ENCODE data around the gene BIRC7. TPM values are rescaled to one million over a fixed set of nuclear protein-coding genes. Genes with fewer than 3 reads are reported as not detected.
"Not testable (repeated sequence)": the region's sequence is repeated elsewhere in the genome, so short reads cannot be mapped to it uniquely, and the experiment has no call there.

Gene BIRC7
- total and polyA plus RNA-seq, 2 donors: 0.09 to 0.87 TPM

DNA sequence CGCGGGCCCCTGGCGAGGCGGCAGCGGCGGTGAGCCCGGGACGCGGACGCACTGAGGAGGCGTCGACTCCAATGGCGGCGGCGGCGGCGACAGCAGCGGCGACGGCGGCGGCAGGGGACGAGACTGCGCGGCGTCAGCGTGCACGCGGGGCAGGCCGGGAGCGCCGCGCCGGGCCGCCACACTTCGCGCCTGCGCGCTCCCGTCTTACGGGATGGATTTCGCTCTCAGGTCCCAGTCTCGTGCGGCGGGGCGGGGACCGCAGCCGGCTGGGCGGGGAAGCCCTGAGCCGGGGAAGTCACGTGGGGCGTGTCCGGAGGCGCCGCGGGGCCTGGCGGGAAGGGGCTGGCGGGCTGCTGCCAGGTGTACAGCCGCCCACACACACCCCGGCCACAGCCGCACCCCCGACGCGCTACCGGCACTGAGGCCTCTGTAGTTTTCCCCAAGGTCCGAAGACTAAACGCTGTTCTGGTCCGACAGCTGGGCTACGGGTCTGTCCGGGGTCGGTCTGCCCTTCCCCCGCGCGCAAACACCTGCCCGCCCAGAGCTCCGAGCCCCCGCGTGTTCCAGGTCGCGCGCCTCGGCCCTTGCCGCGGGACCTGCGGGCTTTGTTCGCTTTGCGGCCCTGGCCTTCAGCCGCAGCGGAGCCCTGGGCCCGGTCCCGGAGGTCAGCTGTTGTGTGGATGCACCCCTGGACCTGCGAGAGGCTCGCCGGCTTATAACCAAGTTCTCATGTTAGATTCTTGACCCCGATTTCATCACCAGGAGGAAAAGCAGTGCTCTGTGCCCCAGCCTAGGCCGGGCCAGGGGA lies 19.5 kb upstream of the BIRC7 start, which contains the start of gene YTHDF1:
Gene YTHDF1 (minus strand): TSS at position 91 of the 808 bp plus-strand sequence. CDS start 239 bp downstream, outside the sequence.
- Histone ChIP-seq H3K4me3 (ENCODE audit: low read length in 2 of 2) (peak within 1 kb of the TSS; percentile 70 to 83), H3K9me3 (ENCODE audit: control insufficient read depth in 2 of 2, insufficient read depth in 1 of 2, low read length in 1 of 2) (no peaks in the 10 kb centered on the region), H3K4me1 (ENCODE audit: control insufficient read depth in 2 of 2, insufficient read depth in 2 of 2, low read length in 2 of 2) (peaks cover 7 to 17% of the 10 kb centered on the region in 2 donors), H3K27me3 (ENCODE audit: control insufficient read depth in 2 of 2, insufficient read depth in 1 of 2, low read length in 1 of 2) (peaks cover 0 to 14% of the 10 kb centered on the region in 2 donors), H3K36me3 (ENCODE audit: control insufficient read depth in 2 of 2, insufficient read depth in 2 of 2, low read length in 1 of 2) (peaks cover 13 to 34% of the 10 kb centered on the region in 2 donors), H3K27ac (ENCODE audit: low read depth in 1 of 2, low read length in 1 of 2) (peak within 1 kb of the TSS; percentile 43 to 81)
- DNase-seq (ENCODE audit: low read depth in 6 of 9, low spot score in 9 of 9): peak; percentile 75 to 97 (median 91)
- WGBS: 3% methylated on average over 96 of the region's 96 CpGs

DNA sequence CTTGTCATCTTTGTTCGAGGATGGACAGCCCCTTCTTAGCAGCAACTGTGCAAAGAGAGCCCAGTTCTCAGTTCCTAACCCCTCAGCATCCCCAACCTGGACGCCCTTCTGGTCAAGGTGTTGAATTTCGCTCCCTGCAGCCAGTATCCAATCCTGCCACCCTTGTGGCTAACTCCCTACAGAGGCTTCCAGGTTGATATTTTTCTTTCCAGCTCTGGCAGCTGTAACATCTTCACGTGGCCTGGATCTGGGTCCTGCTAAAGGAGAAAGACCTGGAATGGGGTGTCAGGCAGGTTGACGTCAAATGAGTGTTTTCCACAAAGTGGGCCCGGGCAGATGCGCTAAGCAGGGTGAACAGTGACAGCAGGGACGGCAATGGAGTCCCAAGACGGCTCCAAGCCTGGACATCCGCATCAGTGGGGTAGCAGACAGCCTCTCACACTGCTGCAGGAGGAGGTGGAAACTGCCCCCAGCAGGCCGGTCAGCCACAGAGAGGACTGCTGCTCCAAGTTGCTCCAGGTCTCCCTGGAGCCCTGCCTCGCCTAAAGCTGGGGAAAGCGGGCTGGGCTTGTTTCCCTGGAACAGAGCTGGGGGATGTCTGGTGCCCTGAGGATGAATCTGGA lies 18.7 kb upstream of the BIRC7 start:
- no peaks in the 10 kb centered on the region for H3K9me3 ChIP-seq (ENCODE audit: control insufficient read depth in 2 of 2, insufficient read depth in 1 of 2, low read length in 1 of 2)
- peaks cover 0 to 22% of the 10 kb centered on the region in 2 donors for H3K27me3 ChIP-seq (ENCODE audit: control insufficient read depth in 2 of 2, insufficient read depth in 1 of 2, low read length in 1 of 2)
- peaks cover 13 to 27% of the 10 kb centered on the region in 2 donors for H3K36me3 ChIP-seq (ENCODE audit: control insufficient read depth in 2 of 2, insufficient read depth in 2 of 2, low read length in 1 of 2)
- H3K27ac ChIP-seq (ENCODE audit: low read depth in 1 of 2, low read length in 1 of 2): peak overlapping the region in 1 of 2 donors; percentile 81
- no peak for DNase-seq (ENCODE audit: low read depth in 6 of 9, low spot score in 9 of 9)
- 93% methylated on average over 13 of the region's 13 CpGs for WGBS
- peak overlapping the region; percentile 61 to 83 for H3K4me3 ChIP-seq (ENCODE audit: low read length in 2 of 2)
- H3K4me1 ChIP-seq (ENCODE audit: control insufficient read depth in 2 of 2, insufficient read depth in 2 of 2, low read length in 2 of 2): peaks cover 7 to 17% of the 10 kb centered on the region in 2 donors

DNA sequence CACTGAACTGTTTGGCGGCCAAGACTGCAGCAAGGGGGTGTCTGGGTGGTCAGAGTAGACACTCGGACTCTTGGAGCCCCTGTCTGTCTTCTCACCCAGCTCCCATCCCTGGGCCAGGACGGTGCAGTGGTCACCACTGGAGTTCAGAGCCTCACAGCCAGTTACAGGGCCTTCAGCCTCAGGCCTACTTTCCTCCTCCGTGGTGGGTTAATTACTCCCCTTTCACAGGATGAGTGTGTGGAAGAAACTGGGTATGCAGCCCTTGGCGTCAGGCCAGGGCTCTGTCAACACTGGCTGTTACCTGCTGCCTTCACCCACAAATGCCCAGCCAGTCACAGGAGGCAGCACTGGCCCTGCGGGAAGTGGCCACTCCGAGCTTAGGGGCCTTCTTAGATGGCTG lies 18.0 kb upstream of the BIRC7 start:
- H3K9me3 ChIP-seq (ENCODE audit: control insufficient read depth in 2 of 2, insufficient read depth in 1 of 2, low read length in 1 of 2): no peaks in the 10 kb centered on the region
- DNase-seq (ENCODE audit: low read depth in 6 of 9, low spot score in 9 of 9): no peak
- 93% methylated on average over 7 of the region's 7 CpGs for WGBS

DNA sequence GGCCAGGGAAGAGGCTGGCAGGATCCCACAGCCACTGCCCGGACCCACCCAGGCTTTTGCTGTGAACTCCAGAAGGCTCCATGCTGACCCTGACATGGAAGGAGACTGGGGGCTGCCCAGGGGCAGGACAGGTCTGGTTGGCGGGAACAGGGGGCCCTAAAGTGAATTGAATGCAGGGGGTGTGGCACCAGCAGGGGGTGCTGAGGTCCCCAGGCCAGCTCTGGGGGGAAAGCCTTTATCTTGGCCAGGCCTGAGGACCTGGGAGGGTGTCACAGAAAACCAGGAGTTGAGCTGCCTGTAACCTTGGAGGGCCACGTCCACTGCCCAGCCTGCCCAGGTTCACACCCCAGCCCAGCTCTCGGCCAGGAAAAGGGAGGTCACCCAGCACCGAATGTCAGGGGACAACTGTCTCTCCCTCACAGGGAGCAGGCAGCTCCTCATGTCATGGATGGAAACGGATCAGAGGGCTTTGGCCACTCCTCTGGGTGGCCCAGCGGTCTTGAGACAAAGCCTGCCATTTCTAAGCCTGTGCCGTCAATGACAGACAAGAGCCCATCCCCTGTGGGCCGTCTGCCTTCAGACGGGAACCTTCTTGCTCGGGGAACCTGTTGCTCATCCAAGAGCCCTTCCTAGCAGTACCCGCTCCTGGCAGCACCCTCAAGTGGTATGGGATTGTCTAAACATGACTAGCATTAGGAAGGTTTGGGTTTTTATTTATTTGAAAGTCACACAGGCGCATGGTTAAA lies 16.8 kb upstream of the BIRC7 start:
- no peak for DNase-seq (ENCODE audit: low read depth in 6 of 9, low spot score in 9 of 9)

More for the DNA sequence above, 18.0 kb upstream of the BIRC7 start:
- Histone ChIP-seq H3K36me3 (ENCODE audit: control insufficient read depth in 2 of 2, insufficient read depth in 2 of 2, low read length in 1 of 2) (peaks cover 8 to 20% of the 10 kb centered on the region in 2 donors), H3K27me3 (ENCODE audit: control insufficient read depth in 2 of 2, insufficient read depth in 1 of 2, low read length in 1 of 2) (peaks cover 0 to 28% of the 10 kb centered on the region in 2 donors), H3K4me1 (ENCODE audit: control insufficient read depth in 2 of 2, insufficient read depth in 2 of 2, low read length in 2 of 2) (peaks cover 7 to 17% of the 10 kb centered on the region in 2 donors), H3K4me3 (ENCODE audit: low read length in 2 of 2) (no peak overlapping the region), H3K27ac (ENCODE audit: low read depth in 1 of 2, low read length in 1 of 2) (no peak overlapping the region)

DNA sequence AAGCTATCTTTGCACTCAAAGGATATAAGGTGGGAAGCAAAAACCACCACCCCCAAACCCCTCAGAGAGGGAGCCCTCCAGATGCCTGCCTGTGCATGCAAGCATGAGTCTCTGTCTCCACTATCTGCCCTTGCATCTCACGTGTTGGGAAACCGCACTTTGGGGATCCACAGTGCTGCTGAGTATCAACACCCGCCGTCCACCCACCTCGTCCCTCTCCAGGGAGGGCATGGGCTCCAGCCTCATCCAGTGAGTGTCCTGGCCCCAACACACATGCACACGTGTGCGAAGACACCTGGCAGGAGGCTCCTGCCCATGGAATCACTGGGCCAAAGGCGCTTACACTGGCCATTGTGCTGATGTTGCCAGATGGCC lies 16.3 kb upstream of the BIRC7 start:
- no peak for DNase-seq (ENCODE audit: low read depth in 6 of 9, low spot score in 9 of 9)
- WGBS: 89% methylated on average over 8 of the region's 8 CpGs
- H3K9me3 ChIP-seq (ENCODE audit: control insufficient read depth in 2 of 2, insufficient read depth in 1 of 2, low read length in 1 of 2): no peaks in the 10 kb centered on the region
- no peak overlapping the region for H3K27ac ChIP-seq (ENCODE audit: low read depth in 1 of 2, low read length in 1 of 2)
- no peak overlapping the region for H3K4me3 ChIP-seq (ENCODE audit: low read length in 2 of 2)
- H3K36me3 ChIP-seq (ENCODE audit: control insufficient read depth in 2 of 2, insufficient read depth in 2 of 2, low read length in 1 of 2): peaks cover 0 to 4% of the 10 kb centered on the region in 2 donors
- peaks cover 7 to 16% of the 10 kb centered on the region in 2 donors for H3K4me1 ChIP-seq (ENCODE audit: control insufficient read depth in 2 of 2, insufficient read depth in 2 of 2, low read length in 2 of 2)
- peaks cover 0 to 40% of the 10 kb centered on the region in 2 donors for H3K27me3 ChIP-seq (ENCODE audit: control insufficient read depth in 2 of 2, insufficient read depth in 1 of 2, low read length in 1 of 2)

More for the DNA sequence above, 16.8 kb upstream of the BIRC7 start:
- H3K4me1 ChIP-seq (ENCODE audit: control insufficient read depth in 2 of 2, insufficient read depth in 2 of 2, low read length in 2 of 2): peaks cover 7 to 17% of the 10 kb centered on the region in 2 donors
- H3K36me3 ChIP-seq (ENCODE audit: control insufficient read depth in 2 of 2, insufficient read depth in 2 of 2, low read length in 1 of 2): peaks cover 0 to 9% of the 10 kb centered on the region in 2 donors
- H3K27me3 ChIP-seq (ENCODE audit: control insufficient read depth in 2 of 2, insufficient read depth in 1 of 2, low read length in 1 of 2): peaks cover 0 to 36% of the 10 kb centered on the region in 2 donors
- no peak overlapping the region for H3K27ac ChIP-seq (ENCODE audit: low read depth in 1 of 2, low read length in 1 of 2)
- H3K9me3 ChIP-seq (ENCODE audit: control insufficient read depth in 2 of 2, insufficient read depth in 1 of 2, low read length in 1 of 2): no peaks in the 10 kb centered on the region
- 93% methylated on average over 13 of the region's 13 CpGs for WGBS
- H3K4me3 ChIP-seq (ENCODE audit: low read length in 2 of 2): no peak overlapping the region

DNA sequence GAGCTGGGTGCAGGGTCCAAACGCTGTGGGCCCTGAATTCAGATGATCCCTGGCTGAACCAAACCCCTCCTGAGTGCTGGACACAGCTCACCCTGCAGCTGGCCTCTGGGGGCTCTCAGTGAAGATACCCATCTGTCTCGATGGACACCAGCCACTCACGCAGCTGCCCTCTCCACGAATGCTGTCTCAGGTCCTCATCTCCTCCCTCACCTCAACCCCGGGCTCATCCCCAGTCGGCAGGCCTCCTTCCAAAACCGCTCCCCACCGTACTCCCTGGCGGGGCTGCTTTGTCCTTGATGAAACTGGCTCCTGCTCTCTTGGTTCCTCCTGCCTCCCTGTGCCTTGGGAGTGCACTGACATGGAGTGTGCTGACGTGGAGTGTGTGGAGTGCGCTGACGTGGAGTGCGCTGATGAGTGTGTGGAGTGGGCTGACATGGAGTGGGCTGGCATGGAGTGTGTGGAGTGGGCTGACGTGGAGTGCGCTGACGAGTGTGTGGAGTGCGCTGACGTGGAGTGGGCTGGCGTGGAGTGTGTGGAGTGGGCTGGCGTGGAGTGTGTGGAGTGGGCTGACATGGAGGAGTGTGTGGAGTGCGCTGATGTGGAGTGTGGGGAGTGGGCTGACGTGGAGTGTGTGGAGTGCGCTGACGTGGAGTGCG lies 15.7 kb upstream of the BIRC7 start:
- DNase-seq (ENCODE audit: low read depth in 6 of 9, low spot score in 9 of 9): no peak
- peaks cover 2 to 10% of the 10 kb centered on the region in 2 donors for H3K4me1 ChIP-seq (ENCODE audit: control insufficient read depth in 2 of 2, insufficient read depth in 2 of 2, low read length in 2 of 2)
- WGBS: 92% methylated on average over 25 of the region's 25 CpGs
- no peak overlapping the region for H3K27ac ChIP-seq (ENCODE audit: low read depth in 1 of 2, low read length in 1 of 2)
- H3K27me3 ChIP-seq (ENCODE audit: control insufficient read depth in 2 of 2, insufficient read depth in 1 of 2, low read length in 1 of 2): peaks cover 0 to 45% of the 10 kb centered on the region in 2 donors
- H3K9me3 ChIP-seq (ENCODE audit: control insufficient read depth in 2 of 2, insufficient read depth in 1 of 2, low read length in 1 of 2): no peaks in the 10 kb centered on the region
- no peaks in the 10 kb centered on the region for H3K36me3 ChIP-seq (ENCODE audit: control insufficient read depth in 2 of 2, insufficient read depth in 2 of 2, low read length in 1 of 2)
- no peak overlapping the region for H3K4me3 ChIP-seq (ENCODE audit: low read length in 2 of 2)

DNA sequence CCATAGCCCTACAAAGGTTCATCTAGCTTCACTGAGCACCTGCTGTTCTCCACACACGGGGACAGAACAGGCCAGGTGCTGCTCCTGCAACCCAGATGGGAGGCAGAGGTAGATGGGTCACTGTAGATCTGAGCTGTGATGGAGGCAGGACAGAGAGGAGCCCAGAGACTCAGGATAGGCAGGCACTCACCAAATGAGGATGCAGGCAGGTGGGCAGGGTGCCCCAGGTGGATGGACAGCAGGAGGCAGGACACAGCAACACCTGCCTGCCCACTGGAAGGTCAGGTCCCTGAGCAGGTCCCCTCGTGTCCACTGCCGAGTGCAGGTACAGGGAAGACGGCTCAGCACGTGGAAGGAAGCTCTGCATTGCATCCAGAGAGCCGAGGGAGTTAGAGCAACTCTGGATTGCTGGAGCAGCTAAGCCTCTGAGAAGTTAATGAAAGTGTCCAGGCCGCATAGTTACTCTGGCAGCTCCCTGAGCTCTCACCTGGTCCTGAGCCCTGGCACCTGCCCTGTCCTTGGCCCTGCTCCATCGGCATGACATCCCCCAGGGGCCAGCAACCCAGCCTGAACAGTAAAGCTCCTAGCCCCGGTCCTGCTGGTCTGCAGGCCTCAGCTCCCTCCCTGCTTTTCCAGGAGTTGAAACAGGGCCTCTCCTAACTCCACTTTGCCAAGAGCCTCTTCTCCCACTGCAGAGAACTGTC lies 14.9 kb upstream of the BIRC7 start:
- DNase-seq (ENCODE audit: low read depth in 6 of 9, low spot score in 9 of 9): no peak
- Histone ChIP-seq H3K4me3 (ENCODE audit: low read length in 2 of 2) (no peak overlapping the region), H3K4me1 (ENCODE audit: control insufficient read depth in 2 of 2, insufficient read depth in 2 of 2, low read length in 2 of 2) (peaks cover 0 to 6% of the 10 kb centered on the region in 2 donors), H3K27ac (ENCODE audit: low read depth in 1 of 2, low read length in 1 of 2) (no peak overlapping the region), H3K27me3 (ENCODE audit: control insufficient read depth in 2 of 2, insufficient read depth in 1 of 2, low read length in 1 of 2) (peaks cover 0 to 45% of the 10 kb centered on the region in 2 donors), H3K9me3 (ENCODE audit: control insufficient read depth in 2 of 2, insufficient read depth in 1 of 2, low read length in 1 of 2) (no peaks in the 10 kb centered on the region), H3K36me3 (ENCODE audit: control insufficient read depth in 2 of 2, insufficient read depth in 2 of 2, low read length in 1 of 2) (no peaks in the 10 kb centered on the region)
- 87% methylated on average over 9 of the region's 9 CpGs for WGBS

DNA sequence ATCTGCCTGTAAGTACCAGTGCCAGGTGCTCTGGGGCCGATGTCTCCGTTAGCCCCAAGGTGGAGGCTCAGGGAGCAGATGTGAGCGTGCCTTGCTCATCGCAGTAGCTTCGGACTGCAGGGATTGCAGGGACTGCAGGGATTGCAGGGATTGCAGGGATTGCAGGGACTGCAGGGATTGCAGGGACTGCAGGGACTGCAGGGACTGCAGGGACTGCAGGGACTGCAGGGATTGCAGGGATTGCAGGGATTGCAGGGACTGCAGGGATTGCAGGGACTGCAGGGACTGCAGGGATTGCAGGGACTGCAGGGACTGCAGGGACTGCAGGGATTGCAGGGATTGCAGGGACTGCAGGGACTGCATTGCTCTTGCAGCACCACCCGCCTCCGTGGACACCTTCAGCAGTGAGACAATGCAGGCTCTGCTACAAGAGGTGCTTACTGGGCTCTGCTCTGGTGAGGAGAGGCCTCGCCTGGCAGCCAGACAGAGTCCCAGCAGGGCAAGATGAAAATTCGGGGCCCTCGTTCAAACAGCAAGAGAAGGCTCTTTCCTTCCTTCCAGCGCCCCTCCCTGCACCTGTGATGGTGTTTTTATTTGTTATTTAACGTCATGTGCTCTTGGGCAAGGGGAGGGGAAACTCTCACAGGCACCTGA lies 14.2 kb upstream of the BIRC7 start:
- 88% methylated on average over 12 of the region's 12 CpGs for WGBS
- H3K9me3 ChIP-seq (ENCODE audit: control insufficient read depth in 2 of 2, insufficient read depth in 1 of 2, low read length in 1 of 2); H3K4me1 ChIP-seq (ENCODE audit: control insufficient read depth in 2 of 2, insufficient read depth in 2 of 2, low read length in 2 of 2); H3K4me3 ChIP-seq (ENCODE audit: low read length in 2 of 2); H3K36me3 ChIP-seq (ENCODE audit: control insufficient read depth in 2 of 2, insufficient read depth in 2 of 2, low read length in 1 of 2); H3K27ac ChIP-seq (ENCODE audit: low read depth in 1 of 2, low read length in 1 of 2): not testable (repeated sequence)
- H3K27me3 ChIP-seq (ENCODE audit: control insufficient read depth in 2 of 2, insufficient read depth in 1 of 2, low read length in 1 of 2): peaks cover 0 to 48% of the 10 kb centered on the region in 2 donors
- peak in 1 of 9 donors; percentile 18 for DNase-seq (ENCODE audit: low read depth in 6 of 9, low spot score in 9 of 9)
